Activated T-cell treated with anti-CD3 and anti-CD28 coated beads, Interleukin-2, amount 50 U/mL, for 4 hours (primary cell): ENCODE data around the gene BAIAP2L2. TPM values are rescaled to one million over a fixed set of nuclear protein-coding genes. Genes with fewer than 3 reads are reported as not detected.
"Not testable (repeated sequence)": the region's sequence is repeated elsewhere in the genome, so short reads cannot be mapped to it uniquely, and the experiment has no call there.

Experiments
- ATAC-seq, 2 donors: fragments of 200-7000 bp; cut with Tn5 transposase; one replicate each; pipeline ENCODE4 v1.10.0; 2021
- DNase-seq: peaks from one replicate; pipeline ENCODE4 v3.0.0-alpha.2; 2020
- H3K27me3 Mint-ChIP-seq: one replicate; pipeline ENCODE4 v1.8.0; 2021; ENCODE audit warnings: low read depth, mixed read lengths
- H3K36me3 Mint-ChIP-seq: one replicate; pipeline ENCODE4 v1.8.0; 2022; ENCODE audit warnings: mixed read lengths; ENCODE audit not compliant: insufficient read depth
- H3K4me1 Mint-ChIP-seq: one replicate; pipeline ENCODE4 v1.8.0; 2021; ENCODE audit warnings: low read depth, mixed read lengths
- H3K4me3 Mint-ChIP-seq: one replicate; pipeline ENCODE4 v1.8.0; 2021; ENCODE audit warnings: mild to moderate bottlenecking, moderate library complexity, mixed read lengths
- H3K9me3 Mint-ChIP-seq: one replicate; pipeline ENCODE4 v1.8.0; 2021; ENCODE audit warnings: mixed read lengths
- total RNA-seq, 3 donors: library from RNA; stranded (reverse); gene quantifications; one replicate each; pipeline ENCODE4 v1.2.1, GENCODE V29; 2021

BAIAP2L2 gene
- total RNA-seq, 3 donors from 2014 or later, result 0.32 to 0.43 (median 0.38) TPM

DNA sequence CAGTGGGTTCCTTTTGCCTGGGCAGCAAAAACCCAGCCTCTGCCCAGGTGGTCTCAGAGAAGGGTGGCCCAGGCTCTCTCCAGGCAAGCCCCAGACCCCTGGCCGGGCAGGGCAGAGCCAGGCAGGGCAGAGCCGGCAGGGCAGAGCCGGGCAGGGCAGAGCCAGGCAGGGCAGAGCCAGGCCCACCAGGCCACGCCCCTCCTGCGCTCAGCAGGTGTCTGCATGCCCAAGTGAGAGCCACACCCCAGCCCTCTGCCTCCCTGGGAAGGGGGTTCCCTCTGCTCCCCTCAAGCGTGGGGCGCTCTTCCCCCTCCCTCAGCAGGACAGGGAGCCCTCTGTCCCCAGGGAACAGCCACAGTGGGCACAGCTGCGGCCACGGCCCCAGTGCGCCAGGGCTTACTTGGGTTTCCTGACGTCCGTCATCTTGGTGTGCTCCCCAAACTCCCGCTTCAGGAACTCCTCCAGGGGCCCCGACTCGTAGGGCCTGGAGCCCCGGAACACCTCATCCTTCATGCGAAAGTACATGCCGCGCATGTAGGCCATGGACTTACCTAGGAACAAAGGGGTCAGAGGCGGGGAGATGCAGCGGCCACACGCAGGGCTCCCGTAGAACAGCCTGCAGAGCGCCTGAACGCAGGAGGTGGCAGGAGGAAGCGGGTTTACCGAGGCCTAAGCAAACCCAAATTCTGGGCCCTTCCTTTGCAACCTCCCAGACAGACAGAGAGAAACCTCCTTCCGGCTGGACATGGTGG lies 10.1 kb upstream of the BAIAP2L2 start:
- Mint-ChIP-seq H3K4me1 (peaks cover 1% of the 10 kb centered on the region), H3K9me3 (no peaks in the 10 kb centered on the region), H3K4me3 (no peak overlapping the region), H3K27me3 (no peaks in the 10 kb centered on the region), H3K36me3 (peaks cover 2% of the 10 kb centered on the region)
- ATAC-seq (no peak), DNase-seq (no peak)

DNA sequence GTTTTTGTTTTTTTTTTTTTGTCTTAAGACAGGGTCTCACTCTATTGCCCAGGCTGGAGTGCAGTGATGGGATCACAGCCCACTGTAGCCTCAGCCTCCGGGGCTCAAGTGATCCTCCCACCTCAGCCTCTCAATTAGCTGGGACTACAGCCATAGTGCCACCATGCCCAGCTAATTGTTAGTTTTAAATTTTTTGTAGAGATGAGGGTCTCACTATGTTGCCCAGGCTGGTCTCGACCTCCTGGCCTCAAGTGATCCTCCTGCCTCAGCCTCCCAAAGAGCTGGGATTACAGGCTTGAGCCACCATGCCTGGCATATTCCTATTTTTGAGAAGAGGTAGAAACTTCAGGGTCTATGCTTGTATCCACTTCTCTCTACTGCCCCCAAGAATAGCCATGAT lies 8.3 kb upstream of the BAIAP2L2 start:
- DNase-seq, ATAC-seq, H3K4me1 Mint-ChIP-seq: not testable (repeated sequence)

DNA sequence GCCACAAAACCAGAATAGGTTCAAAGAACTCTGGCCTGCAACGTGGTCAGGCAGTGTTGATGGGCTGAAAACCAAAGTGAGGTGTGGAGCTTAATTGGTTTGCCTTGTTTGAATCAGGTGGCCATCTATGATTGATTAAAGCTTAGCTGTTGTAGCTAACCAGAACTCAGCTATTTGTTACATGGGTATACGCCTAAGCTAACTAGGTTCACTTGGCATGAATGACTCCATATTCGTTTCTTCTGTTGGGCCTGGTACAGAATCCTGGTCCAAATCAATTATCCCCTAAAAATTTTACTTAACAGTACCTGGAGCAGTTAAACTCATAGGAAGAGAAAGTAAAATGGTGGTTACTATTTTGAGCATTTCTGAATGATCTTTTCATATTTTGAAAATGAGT lies 7.7 kb upstream of the BAIAP2L2 start:
- no peaks in the 10 kb centered on the region for H3K27me3 Mint-ChIP-seq
- no peaks in the 10 kb centered on the region for H3K9me3 Mint-ChIP-seq
- no peaks in the 10 kb centered on the region for H3K4me1 Mint-ChIP-seq
- DNase-seq (no peak), ATAC-seq (no peak)
- peaks cover 8% of the 10 kb centered on the region for H3K36me3 Mint-ChIP-seq
- no peak overlapping the region for H3K4me3 Mint-ChIP-seq

More for the DNA sequence above, 8.3 kb upstream of the BAIAP2L2 start:
- H3K27me3 Mint-ChIP-seq, H3K4me3 Mint-ChIP-seq, H3K36me3 Mint-ChIP-seq, H3K9me3 Mint-ChIP-seq: not testable (repeated sequence)

DNA sequence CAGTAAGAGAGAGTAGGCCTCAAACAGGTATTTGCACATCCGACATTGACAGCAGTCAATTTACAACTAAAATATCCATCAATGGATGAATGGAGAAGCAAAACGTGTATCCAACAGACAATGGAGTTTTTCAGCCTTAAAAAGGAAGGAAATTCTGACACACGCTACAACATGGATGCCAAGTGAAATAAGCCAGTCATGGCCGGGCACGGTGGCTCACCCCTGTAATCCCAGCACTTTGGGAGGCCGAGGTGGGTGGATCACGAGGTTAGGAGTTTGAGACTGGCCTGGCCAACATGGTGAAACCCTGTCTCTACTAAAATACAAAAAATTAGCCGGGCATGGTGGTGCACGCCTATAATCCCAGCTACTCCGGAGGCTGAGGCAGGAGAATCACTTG lies 7.1 kb upstream of the BAIAP2L2 start:
- not testable (repeated sequence) for H3K4me3 Mint-ChIP-seq, H3K36me3 Mint-ChIP-seq, DNase-seq, H3K9me3 Mint-ChIP-seq, ATAC-seq, H3K27me3 Mint-ChIP-seq, H3K4me1 Mint-ChIP-seq

DNA sequence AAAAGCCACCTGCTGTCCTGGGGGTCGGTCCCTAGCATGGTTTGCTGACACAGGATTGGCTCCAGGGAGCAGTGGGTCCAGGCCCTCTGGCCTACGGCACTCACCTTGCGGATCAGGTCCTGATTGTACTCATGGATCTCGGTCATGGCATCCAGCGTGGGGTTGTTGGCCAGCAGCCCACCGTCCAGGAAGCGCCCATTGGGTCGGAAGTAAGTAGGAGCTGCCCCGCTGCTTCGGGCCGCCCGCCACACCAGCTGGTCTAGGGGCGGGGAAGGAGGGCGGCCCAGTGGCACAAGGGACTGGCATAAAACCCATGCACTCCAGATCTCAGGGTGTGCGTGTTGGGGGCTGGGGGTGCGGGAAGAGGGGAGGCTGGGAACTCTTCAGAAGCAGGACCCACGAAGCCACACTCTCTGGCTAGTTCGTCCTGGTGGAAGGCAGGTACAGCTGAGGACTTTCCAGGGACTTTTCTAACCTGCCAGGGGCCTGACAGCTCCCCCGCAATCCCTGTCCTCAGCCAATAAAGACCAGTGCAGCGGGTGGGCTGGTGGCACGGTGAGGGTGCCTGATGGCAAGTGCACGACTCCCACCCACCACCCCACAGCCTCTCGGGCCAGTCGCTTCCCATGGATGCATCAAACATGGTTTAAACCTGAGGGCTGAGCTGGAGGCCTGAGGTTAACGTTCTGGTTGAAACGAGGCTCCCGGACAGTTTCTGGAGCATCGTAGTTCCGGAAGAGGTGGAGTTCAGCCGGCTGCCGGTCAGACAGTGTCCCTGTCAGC lies 5.1 kb upstream of the BAIAP2L2 start:
- Mint-ChIP-seq H3K9me3 (no peaks in the 10 kb centered on the region), H3K27me3 (no peaks in the 10 kb centered on the region), H3K4me3 (no peak overlapping the region), H3K36me3 (peaks cover 9% of the 10 kb centered on the region), H3K4me1 (no peaks in the 10 kb centered on the region)
- DNase-seq, result no peak
- no peak for ATAC-seq

DNA sequence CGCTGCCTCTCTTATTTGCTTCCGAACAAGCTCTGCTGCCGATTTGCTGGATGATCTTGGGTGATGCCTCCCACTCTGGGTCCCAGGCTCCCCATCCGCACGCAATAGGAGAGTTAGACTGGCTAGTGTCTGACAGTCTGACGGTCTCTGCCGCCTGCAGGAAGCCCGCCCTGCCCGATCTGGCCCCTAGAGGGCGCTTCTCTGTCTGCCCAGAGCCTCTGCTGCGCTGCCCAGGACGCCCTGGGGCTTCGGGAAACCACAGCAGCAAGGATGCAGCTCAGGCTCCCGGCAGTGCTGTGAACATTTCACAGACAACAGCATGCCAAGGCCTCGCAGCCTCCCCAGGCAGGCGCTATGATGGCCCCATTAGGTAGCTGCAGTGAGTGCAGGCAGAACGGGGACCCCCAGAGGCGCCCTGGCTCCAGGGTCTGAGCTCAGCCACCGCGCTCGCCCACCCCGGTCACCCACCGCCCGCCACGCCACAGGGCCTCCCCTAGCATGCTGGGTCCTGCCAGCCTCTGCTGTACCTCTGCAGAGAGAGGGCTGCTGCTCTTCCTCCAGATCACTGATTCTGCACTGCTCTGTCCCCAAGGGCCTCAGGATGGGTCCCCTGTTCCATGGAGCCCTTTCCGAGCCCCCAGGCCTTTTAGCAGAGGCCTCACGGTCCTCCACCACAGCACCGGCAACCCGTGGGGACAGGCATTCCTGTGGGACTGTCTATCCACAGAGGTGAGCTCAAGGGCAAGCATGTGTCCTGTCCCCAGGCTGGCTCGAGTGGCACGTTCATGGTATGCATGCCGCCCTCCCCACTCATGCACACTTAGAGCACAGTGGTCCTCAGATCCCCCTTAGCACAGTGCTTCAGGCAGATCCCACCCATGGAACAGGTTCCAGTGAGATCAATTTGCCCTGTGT lies 4.3 kb upstream of the BAIAP2L2 start:
- no peak overlapping the region for H3K4me3 Mint-ChIP-seq

DNA sequence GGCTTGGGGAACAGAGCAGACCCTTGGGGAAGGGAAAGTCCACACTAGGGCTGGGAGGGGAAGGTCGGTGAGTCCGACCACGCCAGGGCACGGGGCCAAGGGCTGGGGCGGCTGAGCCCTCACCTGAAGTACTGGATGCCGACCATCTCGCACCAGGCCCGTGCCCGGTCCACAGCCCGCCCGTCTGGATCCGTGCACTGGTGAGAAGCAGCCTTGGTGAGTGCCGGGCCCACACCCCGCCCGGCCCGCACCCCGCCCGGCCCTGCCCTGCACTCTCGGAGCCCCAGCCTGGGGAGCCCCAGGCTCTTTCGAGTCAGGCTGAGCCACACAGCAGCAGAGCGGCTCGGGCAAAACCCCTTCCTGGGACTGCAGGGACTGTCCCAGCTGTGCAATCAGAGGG lies 1.9 kb upstream of the BAIAP2L2 start:
- Mint-ChIP-seq H3K4me3 (no peak overlapping the region), H3K36me3 (peaks cover 9% of the 10 kb centered on the region), H3K4me1 (no peaks in the 10 kb centered on the region), H3K9me3 (no peaks in the 10 kb centered on the region), H3K27me3 (no peaks in the 10 kb centered on the region)
- ATAC-seq (no peak), DNase-seq (no peak)

More for the DNA sequence above, 4.3 kb upstream of the BAIAP2L2 start:
- Mint-ChIP-seq H3K4me1 (no peaks in the 10 kb centered on the region), H3K36me3 (peaks cover 9% of the 10 kb centered on the region), H3K9me3 (no peaks in the 10 kb centered on the region), H3K27me3 (no peaks in the 10 kb centered on the region)
- ATAC-seq (peak; percentile 93 to 95), DNase-seq (peak; percentile 75)

DNA sequence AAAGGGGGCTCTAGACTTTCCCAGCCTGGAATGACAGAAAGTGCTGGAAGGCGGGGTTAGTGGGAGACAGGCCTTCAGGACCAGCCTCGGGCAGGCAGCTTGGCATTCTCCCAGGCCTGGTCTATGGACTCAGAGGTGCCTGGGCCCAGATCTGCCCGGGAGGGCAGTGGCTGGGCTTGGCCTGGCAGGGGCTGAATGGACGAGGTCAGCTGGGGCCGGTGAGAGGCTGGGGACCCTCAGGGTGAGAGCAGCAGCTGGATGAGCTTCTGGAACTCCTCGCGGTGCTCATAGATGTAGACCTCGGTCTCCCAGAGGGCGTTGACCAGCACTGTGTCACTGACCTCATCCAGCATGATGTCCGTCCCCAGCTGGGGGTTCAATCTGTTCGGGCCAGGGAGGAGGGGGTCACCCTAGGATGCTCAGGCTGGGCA lies 1.5 kb upstream of the BAIAP2L2 start:
- Mint-ChIP-seq H3K36me3 (peaks cover 9% of the 10 kb centered on the region), H3K4me3 (no peak overlapping the region), H3K27me3 (no peaks in the 10 kb centered on the region), H3K4me1 (no peaks in the 10 kb centered on the region), H3K9me3 (no peaks in the 10 kb centered on the region)
- DNase-seq (no peak), ATAC-seq (no peak)

DNA sequence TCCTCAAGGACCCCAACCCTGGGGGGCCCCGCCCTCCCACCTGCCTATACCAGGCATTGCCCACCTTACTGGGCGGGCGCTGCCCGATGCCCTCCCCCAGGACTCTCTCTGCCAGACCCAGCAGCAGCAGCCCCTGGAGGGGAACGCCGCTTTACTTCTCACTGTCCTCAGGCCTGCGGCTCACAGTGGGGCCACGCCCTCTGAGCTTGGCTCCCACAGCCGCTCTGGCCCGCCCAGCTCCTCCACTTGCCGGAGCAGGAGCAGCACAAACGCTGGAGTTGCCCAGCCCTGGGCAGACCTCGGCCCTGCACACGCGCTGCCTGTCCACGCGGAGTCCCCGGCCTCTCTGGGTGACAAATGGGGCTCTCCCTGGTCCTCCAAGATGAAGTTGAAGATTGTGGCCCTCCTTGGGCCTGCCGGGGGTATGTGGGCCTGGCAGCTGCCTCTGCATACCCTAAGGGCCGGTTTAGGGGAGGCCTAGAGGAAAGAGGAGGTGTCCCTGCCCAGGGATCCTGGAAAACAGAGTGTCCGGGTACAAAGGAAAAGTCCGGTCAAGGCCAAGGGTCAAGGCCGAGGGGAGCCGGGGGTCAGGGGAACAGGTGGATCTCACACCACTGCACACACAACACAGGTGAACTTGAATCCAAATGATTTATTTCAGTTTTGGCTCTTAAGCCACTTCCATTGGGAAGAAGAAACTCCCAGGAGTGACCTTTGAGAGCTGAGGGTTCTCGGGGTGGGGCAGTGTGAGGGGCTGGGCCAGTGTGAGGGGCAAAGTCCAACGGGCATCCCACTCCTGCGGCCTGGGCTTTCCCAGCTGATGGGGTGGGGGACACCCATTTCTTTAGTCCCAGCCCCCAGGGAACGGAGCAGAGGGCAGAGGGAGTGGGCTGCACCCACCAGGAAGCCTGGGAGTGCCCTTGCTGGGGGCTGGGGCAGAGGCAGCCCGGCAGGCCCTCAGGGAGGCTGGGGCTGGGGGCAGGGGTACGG lies 674 bp upstream of the BAIAP2L2 start:
- H3K36me3 Mint-ChIP-seq, result peaks cover 7% of the 10 kb centered on the region
- no peaks in the 10 kb centered on the region for H3K4me1 Mint-ChIP-seq
- H3K27me3 Mint-ChIP-seq, result no peaks in the 10 kb centered on the region
- ATAC-seq (no peak), DNase-seq (no peak)
- H3K9me3 Mint-ChIP-seq, result no peaks in the 10 kb centered on the region
- no peak overlapping the region for H3K4me3 Mint-ChIP-seq

DNA sequence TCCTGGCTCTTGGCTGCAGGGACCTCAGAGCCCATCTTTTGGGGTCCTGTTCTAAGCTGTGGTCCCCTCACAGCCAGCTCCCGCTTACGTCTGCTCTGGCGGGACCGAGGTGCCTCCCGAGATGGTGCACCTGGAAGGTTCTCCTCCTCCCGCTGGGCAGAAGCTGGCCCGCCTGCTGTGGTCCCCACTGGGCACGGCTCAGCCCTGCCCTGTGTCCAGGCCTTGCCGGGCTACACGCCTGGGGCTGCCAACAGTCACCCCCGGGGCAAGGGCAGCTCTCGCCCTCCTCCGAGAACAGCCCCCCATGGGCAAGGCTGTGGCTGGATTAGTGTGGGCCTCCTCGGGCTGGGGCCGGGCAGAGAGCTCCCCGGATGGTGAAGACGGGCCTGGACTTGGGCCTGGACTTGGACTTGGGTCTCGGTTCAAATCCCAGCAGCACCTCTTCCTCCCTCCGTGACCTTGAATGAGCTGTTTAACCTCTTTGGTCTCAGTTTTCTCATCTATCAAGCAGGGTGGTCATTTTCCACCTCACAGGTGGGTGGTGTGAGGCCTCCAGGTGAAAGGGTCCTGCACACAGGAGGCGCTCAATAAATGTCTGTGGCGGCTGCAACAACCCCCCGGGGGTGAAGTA lies 998 bp downstream of the BAIAP2L2 start:
- Mint-ChIP-seq H3K9me3 (no peaks in the 10 kb centered on the region), H3K27me3 (no peaks in the 10 kb centered on the region), H3K4me1 (peaks cover 5% of the 10 kb centered on the region), H3K36me3 (peaks cover 3% of the 10 kb centered on the region), H3K4me3 (no peak overlapping the region)
- ATAC-seq (peak in 1 of 2 donors; percentile 8), DNase-seq (no peak)

DNA sequence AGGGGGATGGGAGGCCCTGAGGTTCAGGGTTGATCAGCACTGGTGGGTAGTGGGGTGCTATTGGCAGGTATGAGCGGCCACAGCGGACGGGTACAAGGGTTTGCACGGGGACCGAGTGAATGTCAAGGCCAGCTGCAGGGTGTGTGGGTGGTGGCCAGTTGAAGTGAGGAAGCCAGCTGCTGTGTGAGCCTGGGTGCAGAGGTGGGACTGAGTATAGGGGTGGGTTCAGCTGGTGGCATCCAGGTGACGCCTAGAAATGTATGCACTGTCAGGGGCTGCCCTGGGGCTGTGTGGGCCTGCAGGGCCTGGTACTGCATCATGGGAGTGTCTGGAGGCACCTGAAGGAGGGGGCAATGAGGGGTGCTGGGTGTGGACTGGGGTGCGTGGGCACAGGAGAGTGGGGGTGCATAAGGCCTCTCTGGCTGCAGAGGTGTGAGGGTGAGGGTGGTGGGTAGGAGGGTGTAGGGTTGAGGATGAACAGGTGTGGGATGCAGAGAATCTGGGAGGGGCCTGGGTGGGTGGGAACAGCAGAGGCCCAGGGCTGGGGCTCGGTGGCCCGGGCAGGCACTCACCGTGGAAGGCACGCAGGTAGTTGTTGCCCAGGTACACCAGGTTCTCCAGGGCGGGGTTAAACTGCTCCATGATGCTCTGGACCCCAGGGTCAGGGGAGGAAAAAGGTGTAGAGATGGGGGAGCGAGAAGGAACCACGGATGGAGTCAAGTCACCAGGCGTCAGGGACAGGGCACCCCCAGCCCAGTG lies 1.7 kb downstream of the BAIAP2L2 start:
- Mint-ChIP-seq H3K4me1 (peaks cover 8% of the 10 kb centered on the region), H3K27me3 (no peaks in the 10 kb centered on the region), H3K36me3 (peaks cover 1% of the 10 kb centered on the region), H3K9me3 (no peaks in the 10 kb centered on the region), H3K4me3 (no peak overlapping the region)
- ATAC-seq (peak; percentile 21 to 35), DNase-seq (no peak)

DNA sequence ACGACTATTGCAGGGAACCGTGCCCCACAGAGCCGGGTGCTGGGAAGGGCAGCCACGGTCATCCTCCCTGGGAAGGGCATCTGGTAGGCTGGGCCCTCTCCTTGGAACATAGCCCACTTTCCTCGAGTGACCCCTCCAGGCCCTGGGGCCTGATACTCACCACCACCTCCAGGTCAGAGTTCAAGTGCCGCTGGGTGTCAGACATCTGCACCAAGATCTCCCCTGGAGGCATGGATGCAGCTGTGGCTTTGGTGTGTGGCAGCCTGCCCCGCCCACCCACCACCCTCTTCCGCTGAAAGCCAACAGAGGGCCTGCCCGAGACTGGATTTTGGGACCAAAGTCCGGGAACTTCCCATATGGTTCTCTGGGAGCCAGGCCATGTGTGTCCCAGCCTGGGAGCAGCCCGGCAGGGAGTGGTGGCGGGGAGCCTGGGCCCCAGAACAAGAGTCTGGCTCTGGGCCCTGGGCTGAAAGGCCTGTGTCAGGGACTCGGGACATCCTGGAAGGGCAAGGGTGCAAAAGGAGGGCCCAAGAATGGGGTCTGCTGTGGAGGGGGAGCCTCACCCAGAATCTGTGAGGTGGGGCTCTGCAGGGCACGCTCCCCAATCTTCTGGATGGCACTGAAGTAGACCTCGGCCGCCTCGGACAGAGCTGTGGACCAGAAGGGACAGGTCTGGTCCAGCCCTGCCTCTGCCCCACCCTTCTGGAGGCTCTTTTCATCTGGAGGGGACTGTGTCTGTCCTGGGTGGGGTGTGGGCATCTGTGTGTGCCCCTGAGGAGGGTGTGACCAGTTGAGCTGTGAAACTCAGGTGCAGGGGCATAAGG lies 2.6 kb downstream of the BAIAP2L2 start:
- no peak for DNase-seq
- peak in 1 of 2 donors; percentile 15 for ATAC-seq
- H3K27me3 Mint-ChIP-seq, result no peaks in the 10 kb centered on the region

More for the DNA sequence above, 2.6 kb downstream of the BAIAP2L2 start:
- Mint-ChIP-seq H3K36me3 (peaks cover 1% of the 10 kb centered on the region), H3K4me3 (no peak overlapping the region), H3K4me1 (peaks cover 8% of the 10 kb centered on the region), H3K9me3 (no peaks in the 10 kb centered on the region)
